GM12892 (cell line): Measurements from ENCODE around the gene KCNQ5.

Source experiments
- POLR2A ChIP-seq: IDR thresholded peaks from 2 replicates; pipeline ENCODE4 v1.6.1; 2011; ENCODE audit warnings: low read depth, low read length, control low read depth
- POLR2AphosphoS5 ChIP-seq: IDR thresholded peaks from 2 replicates; pipeline ENCODE4 v1.6.1; 2011; ENCODE audit warnings: low read depth, low read length, control low read depth
- TAF1 ChIP-seq: IDR thresholded peaks from 2 replicates; pipeline ENCODE4 v1.6.1; 2011; ENCODE audit warnings: low read depth, mild to moderate bottlenecking, control low read depth, low read length, borderline replicate concordance

GRCh38 chr6:72724545-72724944 is 102.7 kb downstream of the KCNQ5 start:
- TF ChIP-seq POLR2AphosphoS5: no peak
- no peak for TF ChIP-seq POLR2A
- TF ChIP-seq TAF1: no peak
